Activated CD4-positive, alpha-beta T cell treated with anti-CD3 and anti-CD28 coated beads for 1 hour (primary cell): ENCODE data around the gene GPR39.

Source experiments
- DNase-seq: peaks from one replicate; pipeline ENCODE4 v3.0.0-alpha.2; 2020

The GPR39 gene

GRCh38 chr2:132607426-132608090 is 191.0 kb downstream of the GPR39 start:
- no peak for DNase-seq

GRCh38 chr2:132608311-132608710 is 191.7 kb downstream of the GPR39 start:
- DNase-seq: no peak

GRCh38 chr2:132609101-132609890 is 192.7 kb downstream of the GPR39 start:
- DNase-seq: no peak

GRCh38 chr2:132611719-132612118 is 195.1 kb downstream of the GPR39 start:
- DNase-seq: no peak

- DNase-seq: no peak
These were observed 198.9 kb downstream of the GPR39 start for GRCh38 chr2:132615329-132616085.

- DNase-seq: no peak
These were observed 201.4 kb downstream of the GPR39 start for GRCh38 chr2:132617989-132618388.

GRCh38 chr2:132618734-132619133 is 202.1 kb downstream of the GPR39 start:
- no peak for DNase-seq

- DNase-seq: no peak
These were observed 203.5 kb downstream of the GPR39 start for GRCh38 chr2:132620115-132620514.

- no peak for DNase-seq
These were observed 204.7 kb downstream of the GPR39 start for GRCh38 chr2:132621131-132621875.

- no peak for DNase-seq
These were observed 206.7 kb downstream of the GPR39 start for GRCh38 chr2:132623096-132623839.

GRCh38 chr2:132627536-132627935 is 210.9 kb downstream of the GPR39 start:
- DNase-seq: no peak

GRCh38 chr2:132632000-132632649 is 215.5 kb downstream of the GPR39 start:
- no peak for DNase-seq

GRCh38 chr2:132633635-132634034 is 217.0 kb downstream of the GPR39 start:
- no peak for DNase-seq

- no peak for DNase-seq
These were observed 219.7 kb downstream of the GPR39 start for GRCh38 chr2:132636346-132636745.

- no peak for DNase-seq
These were observed 221.9 kb downstream of the GPR39 start for GRCh38 chr2:132638313-132639040.

- DNase-seq: no peak
These were observed 223.5 kb downstream of the GPR39 start for GRCh38 chr2:132640116-132640515.

GRCh38 chr2:132641819-132642218 is 225.2 kb downstream of the GPR39 start:
- no peak for DNase-seq

GRCh38 chr2:132642415-132642814 is 225.8 kb downstream of the GPR39 start:
- no peak for DNase-seq

- no peak for DNase-seq
These were observed 228.6 kb downstream of the GPR39 start for GRCh38 chr2:132645176-132645575.

GRCh38 chr2:132645722-132646539 is 229.3 kb downstream of the GPR39 start:
- no peak for DNase-seq
